ENCODE measurements around the gene SPTLC1.
"Not testable (repeated sequence)": the region's sequence is repeated elsewhere in the genome, so short reads cannot be mapped to it uniquely, and the experiment has no call there.

SPTLC1 gene

DNA sequence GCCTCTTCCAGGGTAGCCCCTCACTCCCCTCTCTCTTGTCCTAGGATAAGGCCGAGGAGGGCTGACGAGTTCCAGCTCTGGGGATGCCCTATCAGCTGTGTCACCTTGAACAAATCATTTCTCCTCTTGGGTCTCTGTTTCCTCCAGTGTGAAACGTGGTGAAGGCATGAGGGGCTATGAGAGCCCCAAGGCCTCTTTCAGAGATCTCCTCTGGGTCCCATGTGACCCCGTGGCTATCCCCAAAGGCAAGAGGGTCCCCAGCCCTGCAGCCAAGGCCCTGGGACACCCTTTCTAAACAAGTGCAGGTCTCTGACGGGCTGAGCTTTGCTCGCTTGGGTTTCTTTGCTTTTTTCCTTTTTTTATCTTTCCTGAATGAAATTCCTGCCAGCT lies 25.5 kb upstream of the SPTLC1 start:
- DNase-seq (ENCODE audit: low spot score) (no peak), FAIRE-seq (no peak)

DNA sequence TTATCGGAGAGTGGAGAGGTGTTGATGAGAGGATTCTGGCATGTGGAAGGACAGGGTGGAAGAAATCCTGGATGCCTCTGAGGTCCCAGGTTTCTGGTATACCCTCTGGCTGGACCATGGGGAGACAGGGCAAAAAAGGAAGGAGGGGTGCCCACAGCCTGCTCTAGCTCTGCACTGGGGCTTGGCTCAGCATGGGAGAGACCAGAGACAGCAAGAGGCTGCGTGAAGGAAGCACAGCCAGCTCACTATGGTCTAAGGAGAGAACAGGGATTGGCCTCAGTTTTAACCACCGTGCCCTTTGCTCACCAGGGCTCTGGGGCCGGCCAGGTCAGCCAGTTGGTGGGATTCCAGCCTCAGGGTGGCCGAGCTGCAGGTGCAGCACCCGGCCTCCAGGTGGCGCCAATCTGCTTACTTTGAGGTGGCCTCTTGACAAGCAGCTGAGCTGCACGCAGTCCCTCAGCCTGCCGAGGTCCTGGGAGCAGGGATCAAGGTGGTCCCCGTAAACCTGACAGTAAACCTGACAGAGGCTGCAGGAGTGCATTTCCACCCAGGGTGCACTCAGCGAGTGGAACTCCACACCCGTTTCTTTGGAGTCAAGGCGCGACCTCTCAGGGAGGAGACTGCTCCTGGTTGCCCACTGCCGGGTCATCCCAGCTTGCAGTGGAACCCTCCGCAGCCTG lies 25.0 kb upstream of the SPTLC1 start:
- no peak for FAIRE-seq
- peak; percentile 76 for DNase-seq (ENCODE audit: low spot score)

DNA sequence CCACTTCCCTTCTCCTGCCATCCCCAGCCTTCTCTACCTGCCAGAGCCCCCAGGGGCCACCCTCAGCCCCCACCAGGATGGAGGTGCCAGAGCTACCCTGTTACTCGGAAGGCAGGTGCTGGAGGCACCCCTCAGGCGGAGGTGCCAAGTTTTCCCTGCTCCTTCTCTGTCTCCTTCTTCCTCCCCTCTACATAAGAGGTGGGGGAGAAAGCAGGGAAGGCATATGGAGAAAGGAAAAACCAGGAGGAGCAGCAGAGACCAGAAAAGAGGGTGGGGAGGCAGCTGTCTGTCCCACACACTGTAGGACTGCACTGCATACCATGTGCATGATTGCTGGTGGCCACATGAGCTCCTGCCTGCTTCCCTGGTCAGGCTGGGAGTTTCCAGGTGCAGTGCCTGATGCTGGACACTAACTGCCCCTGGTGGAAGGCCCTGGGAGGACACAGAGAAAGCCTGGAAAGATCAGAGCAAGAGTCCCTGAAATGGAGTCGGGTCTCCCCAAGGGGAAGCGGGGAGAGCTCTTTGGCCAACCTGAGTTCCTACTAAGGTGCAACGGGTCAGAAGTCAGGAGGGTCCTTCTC lies 23.8 kb upstream of the SPTLC1 start:
- FAIRE-seq, result not testable (repeated sequence)

DNA sequence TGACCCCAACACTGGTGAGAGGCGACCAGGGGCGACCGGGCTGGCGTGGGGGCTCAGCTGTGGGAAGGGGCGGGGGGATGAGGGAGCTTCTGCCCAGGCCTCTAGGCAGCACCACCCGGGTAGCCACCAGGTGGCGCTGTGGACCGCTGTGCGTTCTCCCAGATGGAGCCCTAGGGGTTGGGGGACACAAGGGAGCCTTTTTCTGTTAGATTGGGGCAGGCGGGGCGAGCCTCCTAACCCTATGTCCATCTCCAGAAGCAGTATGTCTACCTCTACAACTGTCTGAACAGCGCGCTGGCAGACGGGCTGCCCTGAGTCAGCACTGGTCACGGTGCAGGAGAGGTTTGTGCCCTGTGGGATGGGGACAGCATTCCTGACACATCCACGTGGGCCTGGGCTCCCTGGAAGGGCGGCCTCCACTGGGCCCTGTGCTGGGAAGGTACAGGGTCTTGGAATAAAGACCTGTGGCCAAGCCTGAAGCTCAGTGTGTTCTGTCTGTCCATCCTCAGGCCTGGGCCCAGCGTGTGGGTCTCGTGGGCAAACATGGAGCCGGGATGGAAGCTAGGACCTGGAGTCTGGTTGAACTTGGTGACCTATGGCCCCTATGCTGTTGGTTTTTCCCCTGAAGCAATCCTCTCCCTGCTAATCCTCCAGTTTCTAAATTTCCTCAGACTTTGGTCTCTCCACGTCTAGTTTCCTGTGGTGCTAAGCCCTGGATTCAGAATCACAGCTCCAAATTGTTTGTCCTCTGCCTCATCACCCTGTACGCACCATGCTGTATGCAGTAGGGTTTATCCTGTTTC lies 23.1 kb upstream of the SPTLC1 start:
- DNase-seq (ENCODE audit: low spot score), result peak; percentile 41
- FAIRE-seq, result no peak

More for the DNA sequence above, 23.8 kb upstream of the SPTLC1 start:
- DNase-seq (ENCODE audit: low spot score), result peak; percentile 73

DNA sequence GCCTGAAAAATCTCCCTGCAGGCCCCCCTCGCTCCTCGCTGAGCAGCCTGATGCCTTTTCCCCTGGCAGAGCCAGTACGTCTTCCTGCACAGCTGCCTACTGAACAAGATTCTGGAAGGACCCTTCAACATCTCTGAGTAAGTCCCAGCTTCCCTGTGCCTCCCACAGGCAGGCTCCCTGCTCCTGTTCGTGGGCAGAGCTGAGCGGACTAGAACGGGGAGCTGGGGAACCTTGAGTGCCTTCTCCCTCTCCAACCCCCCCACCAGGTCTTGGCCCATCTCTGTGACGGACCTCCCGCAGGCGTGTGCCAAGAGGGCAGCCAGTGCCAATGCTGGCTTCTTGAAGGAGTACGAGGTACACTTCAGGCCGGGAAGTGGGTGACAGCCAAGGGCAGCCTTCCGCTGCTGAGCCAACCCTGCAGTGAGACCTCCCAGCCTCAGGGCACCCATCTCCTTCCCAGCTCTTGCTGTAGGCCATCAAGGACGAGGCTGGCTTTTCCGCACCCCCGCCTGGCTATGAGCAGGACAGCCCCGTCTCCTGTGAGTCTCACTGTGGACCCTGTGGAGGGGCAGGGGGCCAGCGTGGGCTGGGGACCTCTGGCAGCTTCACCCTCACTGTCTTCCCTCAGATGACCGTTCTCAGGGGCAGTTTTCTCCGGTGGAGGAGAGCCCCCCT lies 21.1 kb upstream of the SPTLC1 start:
- DNase-seq (ENCODE audit: low spot score) (no peak), FAIRE-seq (no peak)

DNA sequence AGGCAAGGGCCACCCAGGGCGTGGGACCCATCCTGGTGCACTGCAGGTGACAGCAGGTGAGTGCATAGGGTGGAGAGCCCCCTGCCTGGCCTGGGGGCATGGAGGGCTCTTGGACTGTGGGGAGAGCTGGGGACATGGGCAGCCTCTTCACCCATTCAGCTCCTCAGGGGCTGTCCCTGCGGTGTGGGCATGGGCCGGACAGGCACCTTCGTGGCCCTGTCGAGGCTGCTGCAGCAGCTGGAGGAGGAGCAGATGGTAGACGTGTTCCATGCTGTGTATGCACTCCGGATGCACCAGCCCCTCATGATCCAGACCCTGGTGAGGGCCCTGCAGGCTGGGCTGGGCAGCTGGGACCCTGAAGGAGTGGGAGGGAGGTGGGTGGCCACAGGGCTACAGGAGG lies 20.4 kb upstream of the SPTLC1 start:
- DNase-seq (ENCODE audit: low spot score) (no peak), FAIRE-seq (no peak)

DNA sequence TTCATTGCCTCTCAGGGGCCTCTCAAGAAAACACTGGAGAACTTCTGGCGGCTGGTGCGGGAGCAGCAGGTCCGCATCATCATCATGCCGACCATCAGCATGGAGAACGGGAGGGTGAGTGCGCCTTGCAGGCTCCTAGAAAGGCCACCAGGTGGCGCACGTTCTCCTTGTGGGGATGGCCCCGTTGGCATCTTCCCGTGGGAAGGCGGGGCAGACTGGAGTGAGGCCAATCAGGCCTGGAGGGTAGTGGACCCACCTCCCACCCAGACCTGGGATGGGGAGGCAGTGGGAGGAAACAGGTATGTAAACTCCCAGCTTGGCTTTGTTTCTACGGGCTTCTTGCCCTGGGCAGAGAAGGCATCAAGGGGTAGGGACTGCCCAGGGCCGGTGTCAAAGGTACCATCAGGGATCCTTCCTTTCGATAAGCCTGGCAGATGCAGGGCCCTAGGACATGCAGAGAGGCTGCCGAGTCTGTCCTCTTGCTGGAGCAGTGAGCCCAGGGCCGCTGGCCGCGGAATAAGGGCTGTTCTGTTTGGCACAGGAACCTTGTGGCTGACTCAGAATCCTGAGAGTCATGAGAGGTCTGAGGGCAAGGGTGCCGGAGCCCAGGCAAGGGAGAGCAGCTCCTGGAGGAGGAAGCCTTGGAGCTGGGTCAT lies 18.9 kb upstream of the SPTLC1 start:
- peak; percentile 36 for FAIRE-seq
- peak; percentile 80 for DNase-seq (ENCODE audit: low spot score)

DNA sequence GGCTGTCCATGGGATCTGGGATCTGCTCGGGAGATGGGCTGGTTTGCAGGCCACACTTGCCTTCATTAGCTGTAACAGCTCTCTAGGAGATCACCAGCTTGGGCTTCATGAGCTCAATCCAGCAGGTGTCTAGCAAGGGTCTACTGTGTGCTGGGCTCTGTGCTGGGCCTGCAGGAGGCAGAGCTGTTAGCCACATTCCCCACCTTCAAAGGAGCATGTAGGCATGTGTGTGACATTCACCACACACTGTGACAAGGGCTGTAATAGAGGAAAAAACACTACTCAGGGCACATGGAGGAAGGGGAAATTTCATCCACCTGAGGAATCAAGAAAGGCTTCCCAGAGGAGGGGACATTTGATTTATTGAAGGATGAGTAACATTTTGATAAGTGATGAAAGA lies 17.7 kb upstream of the SPTLC1 start:
- DNase-seq (ENCODE audit: low spot score); FAIRE-seq: not testable (repeated sequence)

DNA sequence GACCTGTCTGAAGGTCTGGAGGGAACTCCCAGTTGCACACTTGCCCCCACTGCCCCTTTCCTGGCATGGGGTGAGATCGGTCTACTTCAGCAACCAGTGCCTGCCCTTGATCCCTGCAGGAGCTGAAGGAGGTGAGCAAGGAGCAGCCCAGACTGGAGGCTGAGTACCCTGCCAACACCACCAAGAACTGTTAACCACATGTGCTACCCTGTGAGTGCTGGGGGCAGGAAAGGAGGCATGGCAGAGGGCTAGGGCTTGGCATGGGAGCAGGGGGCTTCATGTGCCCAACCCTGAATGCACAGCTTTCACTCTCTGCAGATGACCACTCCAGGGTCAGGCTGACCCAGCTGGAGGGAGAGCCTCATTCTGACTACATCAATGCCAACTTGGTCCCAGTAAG lies 17.3 kb upstream of the SPTLC1 start:
- DNase-seq (ENCODE audit: low spot score) (no peak), FAIRE-seq (no peak)

DNA sequence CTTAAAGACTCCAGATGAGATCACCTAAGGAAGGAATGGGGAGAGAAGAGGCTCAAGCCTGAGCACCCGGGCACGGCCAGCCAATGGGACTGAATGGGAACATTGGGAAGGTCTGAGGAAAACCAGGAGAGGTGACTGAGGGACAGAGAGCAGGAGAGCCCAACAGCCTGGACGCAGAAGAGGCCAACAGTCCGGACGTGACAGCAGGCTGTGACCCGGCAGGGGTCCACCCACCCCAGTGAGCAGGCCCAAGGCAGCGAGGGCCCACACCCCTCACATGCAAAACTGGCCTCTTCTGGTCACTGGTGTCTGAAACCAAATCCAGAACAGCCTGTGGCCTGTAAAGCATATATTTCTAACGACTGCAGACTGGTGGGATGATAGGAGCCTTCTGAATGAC lies 7.6 kb upstream of the SPTLC1 start:
- no peak for DNase-seq (ENCODE audit: low spot score)
- FAIRE-seq, result no peak

DNA sequence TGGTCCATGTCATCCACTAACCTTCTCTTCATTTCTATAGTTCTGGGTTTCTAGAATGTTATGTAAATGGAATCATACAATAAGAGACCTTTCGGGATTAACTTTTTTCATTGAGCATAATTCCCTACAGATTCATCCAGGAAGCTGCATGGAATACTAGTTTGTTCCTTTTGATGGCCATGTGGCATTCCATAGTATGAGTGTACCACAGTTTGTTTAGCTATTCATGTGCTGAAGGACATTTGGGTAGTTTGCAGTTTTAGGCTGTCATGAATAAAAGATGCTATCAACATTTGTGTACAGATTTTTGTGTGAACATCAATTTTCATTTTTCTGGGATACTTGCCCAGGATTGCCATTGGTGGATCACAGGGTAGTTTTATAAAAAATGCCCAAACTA lies 6.8 kb upstream of the SPTLC1 start:
- no peak for FAIRE-seq

DNA sequence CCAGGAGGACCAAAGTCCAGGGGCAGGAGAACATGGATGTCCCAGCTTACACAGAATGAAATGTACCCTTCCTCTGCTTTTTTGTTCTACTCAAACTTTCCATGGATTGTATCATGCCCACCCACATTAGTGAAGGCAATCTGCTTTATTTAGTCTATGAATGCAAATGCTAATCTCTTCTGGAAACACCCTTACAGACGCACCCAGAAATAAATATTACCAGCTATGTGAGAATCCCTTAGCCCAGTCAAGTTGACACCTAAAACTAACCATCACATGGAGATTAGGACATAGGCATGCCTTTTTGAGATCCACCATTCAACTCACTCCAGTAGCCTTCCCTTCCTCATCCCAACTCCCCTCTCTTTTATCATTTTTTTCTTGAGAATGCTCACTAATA lies 6.1 kb upstream of the SPTLC1 start:
- FAIRE-seq (no peak), DNase-seq (ENCODE audit: low spot score) (no peak)

More for the DNA sequence above, 6.8 kb upstream of the SPTLC1 start:
- no peak for DNase-seq (ENCODE audit: low spot score)

DNA sequence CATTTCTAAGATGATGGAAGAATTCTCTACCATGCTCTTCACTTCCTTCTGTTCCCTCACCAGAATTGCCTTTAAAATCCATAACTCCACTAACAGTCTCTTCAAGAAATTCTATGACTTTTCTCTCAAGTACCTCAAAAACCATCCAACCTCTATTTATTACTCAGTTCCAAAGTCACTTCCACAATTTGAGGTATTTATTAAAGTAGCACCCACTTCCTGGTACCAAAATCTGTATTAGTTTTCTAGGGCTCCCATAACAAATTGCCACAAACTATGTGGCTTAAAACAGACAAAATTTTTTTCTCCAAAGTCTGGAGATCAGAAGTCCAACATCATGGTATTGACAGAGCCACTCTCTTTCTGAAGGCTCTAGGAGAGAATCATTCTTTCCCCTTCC lies 4.9 kb upstream of the SPTLC1 start:
- FAIRE-seq (no peak), DNase-seq (ENCODE audit: low spot score) (no peak)

DNA sequence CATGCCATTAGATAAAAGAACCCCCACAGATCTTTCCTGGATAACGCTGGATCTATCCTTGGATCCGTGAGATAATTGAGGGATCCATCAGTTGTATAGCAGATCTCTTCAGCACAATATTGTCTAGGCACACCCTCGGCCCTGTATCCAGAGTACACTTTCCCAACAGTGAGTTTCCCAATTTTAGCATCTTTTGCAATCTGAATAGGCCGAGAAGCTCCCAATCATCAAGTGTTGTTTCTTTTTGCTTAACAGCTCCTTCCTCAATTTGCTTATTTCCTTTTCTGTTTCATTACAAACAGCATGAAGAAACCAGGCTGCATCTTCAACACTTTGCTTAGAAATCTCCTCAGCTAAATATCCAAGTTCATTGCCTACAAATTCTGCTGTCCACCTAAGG lies 4.4 kb upstream of the SPTLC1 start:
- FAIRE-seq, result no peak
- DNase-seq (ENCODE audit: low spot score), result no peak

DNA sequence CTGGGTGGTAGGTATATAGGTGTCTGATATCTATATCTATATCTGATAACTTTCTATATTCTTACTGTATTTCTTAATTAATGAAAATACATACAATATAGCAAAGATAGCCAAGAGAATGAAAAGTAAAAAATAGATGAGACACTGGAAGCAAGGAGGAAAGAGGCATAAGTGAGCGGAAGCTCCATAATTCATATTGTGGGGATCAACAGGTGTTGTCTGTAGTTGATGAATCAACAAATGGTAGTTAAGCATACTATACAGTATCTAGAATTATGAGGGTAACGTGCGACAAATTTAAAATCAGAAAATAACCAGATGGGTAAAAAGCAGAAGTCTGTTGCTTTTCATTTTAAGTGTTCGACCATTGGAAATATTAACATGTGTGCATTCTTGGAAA lies 7.1 kb downstream of the SPTLC1 start:
- no peak for FAIRE-seq
- no peak for DNase-seq (ENCODE audit: low spot score)

DNA sequence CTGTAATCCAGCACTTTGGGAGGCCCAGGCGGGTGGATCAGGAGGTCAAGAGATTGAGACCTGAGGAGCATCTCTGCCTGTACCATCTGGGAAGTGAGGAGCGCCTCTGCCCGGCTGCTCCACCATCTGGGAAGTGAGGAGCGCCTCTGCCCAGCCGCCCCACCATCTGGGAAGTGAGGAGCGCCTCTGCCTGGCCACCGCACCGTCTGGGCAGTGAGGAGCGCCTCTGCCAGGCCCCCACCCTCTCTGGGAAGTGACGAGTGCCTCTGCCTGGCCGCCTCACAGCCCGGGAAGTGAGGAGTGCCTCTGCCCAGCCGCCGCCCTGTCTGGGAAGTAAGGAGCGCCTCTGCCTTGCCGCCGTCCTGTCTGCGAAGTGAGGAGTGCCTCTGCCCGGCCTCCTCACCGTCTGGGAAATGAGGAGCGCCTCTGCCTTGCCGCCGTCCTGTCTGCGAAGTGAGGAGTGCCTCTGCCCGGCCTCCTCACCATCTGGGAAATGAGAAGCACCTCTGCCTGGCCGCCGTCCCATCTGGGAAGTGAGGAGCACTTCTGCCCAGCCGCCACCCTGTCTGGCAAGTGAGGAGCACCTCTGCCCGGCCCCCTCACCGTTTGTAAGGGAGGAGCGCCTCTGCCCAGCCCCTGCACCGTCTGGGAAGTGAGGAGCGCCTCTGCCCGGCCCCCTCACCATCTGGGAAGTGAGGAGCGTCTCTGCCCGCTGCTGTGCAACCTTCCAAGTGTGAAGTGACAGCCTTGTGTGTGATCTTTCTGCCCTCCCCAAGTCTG lies 9.6 kb downstream of the SPTLC1 start:
- not testable (repeated sequence) for DNase-seq (ENCODE audit: low spot score); FAIRE-seq

DNA sequence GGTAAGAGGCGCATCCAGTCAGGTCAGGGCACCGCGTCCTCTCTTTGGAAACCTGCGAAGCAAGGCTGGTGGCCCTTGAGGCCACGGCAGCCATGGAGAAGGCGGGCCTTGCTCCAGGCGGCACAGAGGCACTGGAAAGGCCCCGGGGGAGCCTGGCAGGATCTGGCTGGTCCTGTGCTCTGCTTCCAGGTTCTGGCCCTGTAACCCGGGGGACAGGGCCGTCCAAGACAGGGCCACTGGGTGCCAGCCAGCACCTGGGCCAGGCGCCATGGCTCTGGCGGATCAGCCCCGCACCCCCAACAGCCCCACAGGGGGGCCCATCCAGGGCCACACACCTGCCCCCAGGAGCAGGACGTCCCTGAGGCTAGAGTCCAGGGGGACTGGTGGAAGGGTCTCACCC lies 11.6 kb downstream of the SPTLC1 start:
- FAIRE-seq; DNase-seq (ENCODE audit: low spot score): not testable (repeated sequence)

DNA sequence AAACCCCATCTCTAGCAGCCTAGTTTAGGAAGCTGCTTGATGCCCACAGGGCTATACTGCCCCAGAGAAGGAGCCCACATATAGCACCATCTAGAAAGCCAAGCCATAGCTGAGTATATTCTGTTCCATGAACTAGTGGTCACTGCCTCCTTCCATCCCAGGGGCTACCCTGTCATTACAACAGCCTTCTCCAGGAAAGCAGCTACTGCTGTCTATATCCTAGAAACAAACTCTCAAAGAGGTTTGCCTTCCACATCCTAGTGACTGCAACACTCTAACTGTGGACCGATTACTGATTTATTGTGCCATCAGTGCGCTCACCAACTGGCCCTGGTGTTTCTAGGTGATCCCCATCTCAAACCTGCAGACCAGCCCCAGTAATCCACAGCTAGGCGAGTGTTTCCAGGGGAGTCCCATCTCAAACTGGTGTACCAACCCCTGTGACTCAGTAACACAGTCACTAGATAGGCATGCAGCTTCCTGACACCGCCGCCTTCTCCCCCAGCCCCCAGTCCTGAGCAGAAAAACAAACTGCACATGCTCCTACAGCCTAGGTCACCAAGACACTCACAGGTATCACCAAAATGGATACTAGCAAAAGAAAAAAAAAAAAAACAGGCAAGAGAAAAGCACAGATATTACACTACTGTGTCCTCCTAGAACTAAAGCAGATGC lies 14.8 kb downstream of the SPTLC1 start:
- FAIRE-seq (peak; percentile 84), DNase-seq (ENCODE audit: low spot score) (peak; percentile 81)

DNA sequence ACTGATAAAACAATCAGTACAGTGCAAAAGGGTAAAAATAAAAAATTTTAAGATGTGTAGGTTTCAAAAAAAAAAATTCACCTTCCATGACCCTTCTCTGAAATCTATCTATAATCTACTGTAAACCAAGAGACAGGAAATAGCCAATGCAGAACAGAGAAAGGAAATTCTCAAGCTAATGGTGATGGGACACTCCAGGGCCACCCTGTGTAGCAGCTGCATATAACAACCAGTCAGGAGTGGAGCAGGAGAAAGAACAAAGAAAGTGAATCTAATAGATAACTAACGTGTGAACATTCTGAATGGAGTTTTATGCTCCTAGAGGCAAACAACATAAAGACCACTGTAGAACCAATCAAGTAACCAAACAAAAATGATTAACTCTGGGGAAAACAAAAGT lies 16.6 kb downstream of the SPTLC1 start:
- FAIRE-seq (no peak), DNase-seq (ENCODE audit: low spot score) (no peak)

DNA sequence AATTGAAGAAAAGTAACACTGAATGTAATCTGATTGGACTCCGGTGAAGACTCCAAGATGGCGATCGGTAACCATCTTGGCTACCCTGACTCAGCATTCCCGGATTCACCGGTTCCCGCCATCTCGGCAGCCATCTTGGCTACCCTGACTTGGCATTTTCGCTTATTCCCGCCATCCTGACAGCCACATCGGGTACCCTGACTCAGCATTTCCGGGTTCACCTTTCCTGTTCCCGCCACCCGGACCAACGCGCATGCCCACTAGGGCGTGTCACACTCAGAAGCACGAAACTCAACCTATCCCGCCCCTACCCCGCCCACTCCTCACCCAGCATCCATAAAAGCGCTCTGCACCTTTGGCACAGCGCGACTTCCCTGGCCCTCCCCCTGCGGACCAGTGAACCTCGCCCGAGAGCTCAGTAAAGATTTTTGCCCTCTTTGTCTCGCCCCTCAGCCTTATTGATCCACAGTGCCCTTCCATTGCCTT lies 17.2 kb downstream of the SPTLC1 start:
- FAIRE-seq, result no peak

More for the DNA sequence above, 17.2 kb downstream of the SPTLC1 start:
- DNase-seq (ENCODE audit: low spot score), result no peak

All from RCC 7860 (cell line).